Mesodermal cell (in vitro differentiated cells): Measurements from ENCODE around the gene PIP5K1C.

Experiments used
- H3K27ac ChIP-seq: 2 replicates; pipeline ENCODE4 v1.7.0; 2013; ENCODE audit warnings: mild to moderate bottlenecking, low read depth, low read length, moderate library complexity; ENCODE audit not compliant: severe bottlenecking
- H3K36me3 ChIP-seq: 2 replicates; pipeline ENCODE4 v1.7.1; 2013; ENCODE audit warnings: mild to moderate bottlenecking, low read length, moderate library complexity; ENCODE audit not compliant: control insufficient read depth, insufficient read depth
- H3K4me1 ChIP-seq: one replicate; pipeline ENCODE4 v1.7.1; 2013; ENCODE audit warnings: mild to moderate bottlenecking, low read length; ENCODE audit not compliant: insufficient read depth, control insufficient read depth, poor library complexity, severe bottlenecking
- H3K4me3 ChIP-seq: 2 replicates; pipeline ENCODE4 v1.7.0; 2013; ENCODE audit warnings: low read length, control low read depth, mild to moderate bottlenecking; ENCODE audit not compliant: insufficient read depth, poor library complexity, severe bottlenecking; ENCODE audit errors: extremely low read depth
- H3K9me3 ChIP-seq: 2 replicates; pipeline ENCODE4 v1.7.1; 2013; ENCODE audit warnings: mild to moderate bottlenecking, low read length, moderate library complexity; ENCODE audit not compliant: control insufficient read depth
- WGBS, 2 experiments: methylation state at CpG; one replicate each; pipeline ENCODE4 v1.1.5; 2013; ENCODE audit warnings: missing lambda C conversion rate in 2 of 2; ENCODE audit not compliant: insufficient coverage in 2 of 2; 5-methylcytosine and 5-hydroxymethylcytosine counted together

Gene PIP5K1C

GRCh38 chr19:3682741-3683404 lies 17.4 kb downstream of the PIP5K1C start:
- H3K27ac ChIP-seq: peak overlapping the region; percentile 36
- no peak overlapping the region for H3K4me3 ChIP-seq
- WGBS, 2 experiments: 61 to 75% methylated on average over 14 to 17 of the region's 17 CpGs
- H3K9me3 ChIP-seq: peaks cover 15% of the 10 kb centered on the region
- peaks cover 14% of the 10 kb centered on the region for H3K4me1 ChIP-seq
- H3K36me3 ChIP-seq: peaks cover 20% of the 10 kb centered on the region

- 96 to 98% methylated on average over 9 of the region's 10 CpGs for WGBS, 2 experiments
- H3K4me3 ChIP-seq: no peak overlapping the region
- peaks cover 15% of the 10 kb centered on the region for H3K9me3 ChIP-seq
- no peak overlapping the region for H3K27ac ChIP-seq
- H3K36me3 ChIP-seq: peaks cover 20% of the 10 kb centered on the region
- H3K4me1 ChIP-seq: peaks cover 12% of the 10 kb centered on the region
Observed at GRCh38 chr19:3682286-3682685, 18.0 kb downstream of the PIP5K1C start.

- WGBS, 2 experiments: 90 to 97% methylated on average over 8 to 9 of the region's 12 CpGs
Observed at GRCh38 chr19:3680939-3681338, 19.3 kb downstream of the PIP5K1C start.

GRCh38 chr19:3679581-3679980 lies 20.7 kb downstream of the PIP5K1C start:
- 96 to 98% methylated on average over 10 to 13 of the region's 13 CpGs for WGBS, 2 experiments
- Histone ChIP-seq H3K4me3 (no peak overlapping the region), H3K9me3 (peaks cover 7% of the 10 kb centered on the region), H3K36me3 (peaks cover 13% of the 10 kb centered on the region), H3K4me1 (peaks cover 12% of the 10 kb centered on the region), H3K27ac (no peak overlapping the region)

More at GRCh38 chr19:3680939-3681338, 19.3 kb downstream of the PIP5K1C start:
- H3K4me1 ChIP-seq: peaks cover 12% of the 10 kb centered on the region
- H3K9me3 ChIP-seq: peaks cover 15% of the 10 kb centered on the region
- no peak overlapping the region for H3K27ac ChIP-seq
- no peak overlapping the region for H3K4me3 ChIP-seq
- H3K36me3 ChIP-seq: peaks cover 23% of the 10 kb centered on the region

- H3K4me1 ChIP-seq: peaks cover 9% of the 10 kb centered on the region
- H3K27ac ChIP-seq: no peak overlapping the region
- H3K36me3 ChIP-seq: peaks cover 10% of the 10 kb centered on the region
- H3K9me3 ChIP-seq: peaks cover 2% of the 10 kb centered on the region
- H3K4me3 ChIP-seq: no peak overlapping the region
- 96 to 97% methylated on average over 10 to 11 of the region's 12 CpGs for WGBS, 2 experiments
Observed at GRCh38 chr19:3679138-3679537, 21.1 kb downstream of the PIP5K1C start.

GRCh38 chr19:3678188-3678587 lies 22.1 kb downstream of the PIP5K1C start:
- WGBS, 2 experiments: 93 to 95% methylated on average over 3 of the region's 3 CpGs
- Histone ChIP-seq H3K27ac (no peak overlapping the region), H3K36me3 (peaks cover 12% of the 10 kb centered on the region), H3K4me1 (peaks cover 8% of the 10 kb centered on the region), H3K4me3 (no peak overlapping the region), H3K9me3 (no peaks in the 10 kb centered on the region)

GRCh38 chr19:3674784-3675543 lies 25.3 kb downstream of the PIP5K1C start:
- H3K36me3 ChIP-seq: peaks cover 9% of the 10 kb centered on the region
- H3K9me3 ChIP-seq: no peaks in the 10 kb centered on the region
- WGBS, 2 experiments: 97% methylated on average over 11 to 13 of the region's 13 CpGs
- H3K27ac ChIP-seq: no peak overlapping the region
- peaks cover 28% of the 10 kb centered on the region for H3K4me1 ChIP-seq
- no peak overlapping the region for H3K4me3 ChIP-seq

- Histone ChIP-seq H3K4me3 (no peak overlapping the region), H3K36me3 (peaks cover 9% of the 10 kb centered on the region), H3K9me3 (no peaks in the 10 kb centered on the region), H3K27ac (no peak overlapping the region), H3K4me1 (peaks cover 38% of the 10 kb centered on the region)
- 95 to 96% methylated on average over 30 to 33 of the region's 34 CpGs for WGBS, 2 experiments
Observed at GRCh38 chr19:3673506-3674439, 26.5 kb downstream of the PIP5K1C start.

GRCh38 chr19:3672993-3673392 lies 27.3 kb downstream of the PIP5K1C start:
- WGBS, 2 experiments: 89 to 90% methylated on average over 10 to 11 of the region's 13 CpGs
- Histone ChIP-seq H3K36me3 (peaks cover 9% of the 10 kb centered on the region), H3K27ac (no peak overlapping the region), H3K4me1 (peaks cover 46% of the 10 kb centered on the region), H3K4me3 (no peak overlapping the region), H3K9me3 (no peaks in the 10 kb centered on the region)

GRCh38 chr19:3672575-3672948 lies 27.7 kb downstream of the PIP5K1C start:
- Histone ChIP-seq H3K4me3 (no peak overlapping the region), H3K27ac (no peak overlapping the region), H3K4me1 (peaks cover 48% of the 10 kb centered on the region), H3K9me3 (no peaks in the 10 kb centered on the region), H3K36me3 (peaks cover 9% of the 10 kb centered on the region)
- 98% methylated on average over 4 to 6 of the region's 8 CpGs for WGBS, 2 experiments
